Muscle layer of colon (tissue), 2 donors: ENCODE results near the gene CENPN.
A peak's percentile ranks its signal among the peaks of the same experiment; 100 is the strongest.

Source experiments
- H3K27ac ChIP-seq: one replicate; pipeline ENCODE4 v1.7.0; 2013; ENCODE audit warnings: low read depth, mild to moderate bottlenecking, low read length, moderate library complexity
- H3K27me3 ChIP-seq, 2 donors: one replicate each; pipeline ENCODE4 v1.7.0; 2013; ENCODE audit warnings: low read length in 2 of 2, mild to moderate bottlenecking in 2 of 2; ENCODE audit not compliant: insufficient read depth in 2 of 2, control insufficient read depth in 1 of 2
- H3K36me3 ChIP-seq: one replicate; pipeline ENCODE4 v1.7.0; 2013; ENCODE audit warnings: mild to moderate bottlenecking, low read length; ENCODE audit not compliant: insufficient read depth
- H3K4me1 ChIP-seq: one replicate; pipeline ENCODE4 v1.7.0; 2013; ENCODE audit warnings: mild to moderate bottlenecking, low read length; ENCODE audit not compliant: insufficient read depth
- H3K4me3 ChIP-seq, 2 donors: one replicate each; pipeline ENCODE4 v1.7.0; 2013; ENCODE audit warnings: low read length in 2 of 2, low read depth in 1 of 2, mild to moderate bottlenecking in 1 of 2, moderate library complexity in 1 of 2
- H3K9ac ChIP-seq: one replicate; pipeline ENCODE4 v1.7.0; 2013; ENCODE audit warnings: low read length
- H3K9me3 ChIP-seq: one replicate; pipeline ENCODE4 v1.7.0; 2013; ENCODE audit warnings: mild to moderate bottlenecking, low read length
- donor health status: abdominal sarcoma.
- donor health status: Adenocarcinoma of cecum.

Gene CENPN

GRCh38 chr16:81004646-81005353 lies 2.2 kb upstream of the CENPN start:
- H3K9me3 ChIP-seq: no peaks in the 10 kb centered on the region
- H3K36me3 ChIP-seq: no peaks in the 10 kb centered on the region
- H3K27me3 ChIP-seq: no peaks in the 10 kb centered on the region
- H3K9ac ChIP-seq: no peak overlapping the region
- peaks cover 10% of the 10 kb centered on the region for H3K4me1 ChIP-seq
- H3K4me3 ChIP-seq: no peak overlapping the region
- H3K27ac ChIP-seq: no peak overlapping the region

GRCh38 chr16:81005610-81006161 lies 1.3 kb upstream of the CENPN start:
- Histone ChIP-seq H3K27ac (peak overlapping the region; percentile 99), H3K9ac (peak overlapping the region; percentile 89), H3K9me3 (no peaks in the 10 kb centered on the region), H3K27me3 (no peaks in the 10 kb centered on the region), H3K36me3 (no peaks in the 10 kb centered on the region), H3K4me3 (peak overlapping the region; percentile 79 to 83), H3K4me1 (peaks cover 10% of the 10 kb centered on the region)

- no peaks in the 10 kb centered on the region for H3K27me3 ChIP-seq
- H3K4me3 ChIP-seq: peak overlapping the region; percentile 79 to 83
- H3K9me3 ChIP-seq: no peaks in the 10 kb centered on the region
- peak overlapping the region; percentile 89 for H3K9ac ChIP-seq
- H3K36me3 ChIP-seq: no peaks in the 10 kb centered on the region
- H3K27ac ChIP-seq: peak overlapping the region; percentile 99
- H3K4me1 ChIP-seq: peaks cover 10% of the 10 kb centered on the region
Measured at GRCh38 chr16:81006211-81006812, 702 bp upstream of the CENPN start.

DNA sequence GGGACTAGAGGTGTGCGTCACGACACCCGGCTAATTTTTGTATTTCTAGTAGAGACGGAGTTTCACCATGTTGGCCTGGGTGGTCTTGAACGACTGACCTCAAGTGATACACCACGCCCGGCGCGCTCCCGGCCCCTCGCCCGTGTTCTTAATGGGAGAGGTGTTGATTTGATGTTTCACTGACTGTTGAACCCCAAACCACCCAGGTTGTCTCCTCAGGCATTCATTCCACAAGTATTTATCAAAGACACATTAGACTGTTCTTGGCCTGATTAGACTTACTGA lies 1.4 kb downstream of the CENPN start:
- Histone ChIP-seq H3K27me3 (no peaks in the 10 kb centered on the region), H3K36me3 (no peaks in the 10 kb centered on the region), H3K27ac (no peak overlapping the region), H3K9ac (no peak overlapping the region), H3K4me1 (peaks cover 10% of the 10 kb centered on the region), H3K9me3 (no peaks in the 10 kb centered on the region), H3K4me3 (peak overlapping the region in 1 of 2 donors; percentile 79)

DNA sequence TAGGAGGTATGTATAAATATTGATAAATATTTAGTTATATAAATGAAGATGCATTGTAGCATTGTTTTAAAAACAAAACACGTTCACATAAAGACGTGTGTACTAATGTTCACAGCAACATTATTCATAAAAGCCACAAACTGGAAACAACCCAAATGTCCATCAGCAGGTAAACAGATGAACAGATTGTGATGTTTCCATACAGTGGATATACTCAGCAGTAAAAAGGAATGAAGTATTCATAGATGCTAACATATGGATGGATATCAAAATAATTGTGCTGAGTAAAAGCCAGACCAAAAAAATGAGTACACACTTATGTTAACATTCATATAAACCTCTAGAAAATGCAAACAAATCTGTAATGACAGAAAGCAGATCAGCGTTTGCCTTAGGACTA lies 6.0 kb downstream of the CENPN start:
- Histone ChIP-seq H3K36me3 (no peaks in the 10 kb centered on the region), H3K4me1 (no peaks in the 10 kb centered on the region), H3K27ac (no peak overlapping the region), H3K9me3 (no peaks in the 10 kb centered on the region), H3K4me3 (no peak overlapping the region), H3K9ac (no peak overlapping the region), H3K27me3 (no peaks in the 10 kb centered on the region)

DNA sequence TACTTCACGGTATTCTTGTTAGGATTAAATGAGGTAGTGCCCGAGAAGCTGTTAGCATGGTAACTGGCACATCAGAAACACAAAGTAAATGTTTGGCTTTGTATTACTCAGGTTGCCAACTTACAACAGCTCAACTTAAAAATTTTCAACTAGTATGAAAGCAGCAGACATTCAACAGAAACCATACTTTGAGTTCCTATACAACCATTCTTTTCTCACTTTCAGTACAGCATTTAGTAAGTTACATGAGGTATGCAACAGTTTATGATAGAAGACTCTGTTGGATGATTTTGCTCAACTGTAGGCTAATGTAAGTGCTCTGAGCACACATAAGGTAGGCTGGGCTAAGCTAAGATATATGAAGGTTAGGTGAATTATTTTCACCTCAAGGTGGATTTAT lies 7.7 kb downstream of the CENPN start:
- Histone ChIP-seq H3K36me3 (no peaks in the 10 kb centered on the region), H3K9ac (no peak overlapping the region), H3K9me3 (no peaks in the 10 kb centered on the region), H3K4me3 (no peak overlapping the region), H3K4me1 (no peaks in the 10 kb centered on the region), H3K27ac (no peak overlapping the region), H3K27me3 (no peaks in the 10 kb centered on the region)

GRCh38 chr16:81018496-81018895 lies 11.5 kb downstream of the CENPN start:
- no peaks in the 10 kb centered on the region for H3K27me3 ChIP-seq
- H3K9ac ChIP-seq: no peak overlapping the region
- H3K9me3 ChIP-seq: no peaks in the 10 kb centered on the region
- H3K4me1 ChIP-seq: no peaks in the 10 kb centered on the region
- no peak overlapping the region for H3K4me3 ChIP-seq
- H3K27ac ChIP-seq: no peak overlapping the region
- no peaks in the 10 kb centered on the region for H3K36me3 ChIP-seq

GRCh38 chr16:81026429-81026828 lies 19.4 kb downstream of the CENPN start:
- no peaks in the 10 kb centered on the region for H3K9me3 ChIP-seq
- H3K36me3 ChIP-seq: no peaks in the 10 kb centered on the region
- no peak overlapping the region for H3K27ac ChIP-seq
- no peaks in the 10 kb centered on the region for H3K4me1 ChIP-seq
- no peaks in the 10 kb centered on the region for H3K27me3 ChIP-seq
- no peak overlapping the region for H3K4me3 ChIP-seq
- H3K9ac ChIP-seq: no peak overlapping the region

DNA sequence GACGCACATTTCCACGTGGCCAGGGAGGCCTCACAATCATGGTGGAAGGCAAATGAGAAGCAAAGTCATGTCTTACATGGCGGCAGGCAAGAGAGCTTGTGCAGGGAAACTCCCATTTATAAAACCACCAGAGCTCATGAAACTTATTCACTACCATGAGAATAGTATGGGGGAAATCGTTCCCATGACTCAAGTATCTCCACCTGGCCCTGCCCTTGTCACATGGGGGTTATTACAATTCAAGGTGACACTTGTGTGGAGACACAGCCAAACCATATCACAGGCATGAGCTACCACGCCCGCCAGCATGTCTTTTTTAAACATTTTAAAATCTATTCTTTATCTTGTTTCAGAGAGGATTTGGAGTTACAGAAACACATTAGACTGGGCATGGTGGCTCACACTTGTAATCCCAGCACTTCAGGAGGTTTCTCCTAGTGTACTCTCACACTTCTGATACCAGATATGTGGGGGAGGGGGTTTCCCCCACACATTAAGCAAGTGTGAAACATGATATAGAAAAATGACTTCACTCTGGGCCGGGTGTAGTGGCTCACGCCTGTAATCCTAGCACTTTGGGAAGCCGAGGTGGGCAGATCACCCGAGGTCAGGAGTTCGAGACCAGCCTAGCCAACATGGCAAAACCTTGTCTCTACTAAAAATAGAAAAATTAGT lies 23.1 kb downstream of the CENPN start:
- Histone ChIP-seq H3K9ac (no peak overlapping the region), H3K4me3 (no peak overlapping the region), H3K4me1 (no peaks in the 10 kb centered on the region), H3K9me3 (no peaks in the 10 kb centered on the region), H3K36me3 (no peaks in the 10 kb centered on the region), H3K27ac (no peak overlapping the region), H3K27me3 (no peaks in the 10 kb centered on the region)

GRCh38 chr16:81035398-81035974 lies 28.5 kb downstream of the CENPN start, which contains the start of gene ATMIN:
Gene ATMIN (plus strand): TSS chr16:81035842. CDS start chr16:81035871, 29 bp downstream.
- H3K9ac ChIP-seq: peak within 1 kb of the TSS; percentile 59
- H3K36me3 ChIP-seq: no peaks in the 10 kb centered on the region
- H3K27ac ChIP-seq: peak within 1 kb of the TSS; percentile 60
- peak within 1 kb of the TSS; percentile 54 to 79 for H3K4me3 ChIP-seq
- peaks cover 17% of the 10 kb centered on the region for H3K4me1 ChIP-seq
- no peaks in the 10 kb centered on the region for H3K27me3 ChIP-seq
- no peaks in the 10 kb centered on the region for H3K9me3 ChIP-seq

- H3K27me3 ChIP-seq: no peaks in the 10 kb centered on the region
- no peaks in the 10 kb centered on the region for H3K36me3 ChIP-seq
- H3K4me3 ChIP-seq: peak overlapping the region; percentile 54 to 79
- H3K9ac ChIP-seq: peak overlapping the region; percentile 59
- no peaks in the 10 kb centered on the region for H3K9me3 ChIP-seq
- peak overlapping the region; percentile 60 for H3K27ac ChIP-seq
- H3K4me1 ChIP-seq: peaks cover 17% of the 10 kb centered on the region
Measured at GRCh38 chr16:81035975-81036750, 29.1 kb downstream of the CENPN start.
